ENCODE data around the gene ACO1. TPM values are rescaled to one million over a fixed set of nuclear protein-coding genes. Genes with fewer than 3 reads are reported as not detected.

The ACO1 gene
- total RNA-seq, 2 experiments from 2014 or later = 13.2 to 14.8 TPM

DNA sequence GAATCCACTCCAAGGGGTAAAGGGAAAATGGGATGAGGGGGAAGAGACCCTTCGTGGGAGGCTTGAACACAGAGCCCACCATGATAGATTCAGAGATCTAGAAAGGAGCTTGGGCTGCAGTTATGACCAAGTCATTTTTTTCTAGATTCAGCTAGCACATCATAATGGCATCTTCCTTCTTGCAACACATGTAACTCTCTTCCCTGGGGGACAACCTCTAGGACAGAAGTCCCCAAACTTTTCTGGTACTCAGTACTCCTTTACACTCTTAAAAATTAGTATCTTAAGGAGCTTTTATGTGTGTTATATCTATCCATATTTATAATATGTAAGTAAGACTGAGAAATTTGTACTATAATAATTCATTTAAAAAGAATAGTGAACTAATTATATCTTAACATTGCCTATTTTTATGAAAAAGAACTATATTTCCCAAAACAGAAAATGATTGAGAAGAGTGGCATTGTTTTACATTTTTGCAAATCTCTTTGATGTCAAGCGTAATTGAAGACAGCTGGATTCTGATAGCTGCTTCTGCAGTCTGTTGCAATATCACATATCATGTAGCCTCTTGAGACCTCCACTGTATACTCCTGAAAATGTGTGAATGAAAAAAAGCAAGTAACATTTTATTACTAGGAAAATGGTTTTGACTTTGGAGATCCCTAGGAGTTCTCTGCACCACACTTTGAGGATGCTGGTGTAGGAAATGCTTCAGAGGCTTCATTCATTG lies 875 bp downstream of the ACO1 start:
- H3K36me3 Mint-ChIP-seq (ENCODE audit: low read depth) = no peaks in the 10 kb centered on the region
- no peaks in the 10 kb centered on the region for H3K9me3 Mint-ChIP-seq
- H3K4me3 Mint-ChIP-seq = peak overlapping the region; percentile 79
- CTCF ChIA-PET = interaction anchor here (1.1 to 5.0 kb wide), 5 partner anchors 10 to 195 kb away, joined by 3 to 61 read pairs (median 14); partner anchors contain the start of genes NDUFB6 and RIGI
- intact Hi-C loops (cut with micrococcal nuclease) = loop anchor here (2.0 kb wide), 1 partner anchor 13 kb away; no protein-coding TSS in a partner anchor
- no peak for DNase-seq
- H3K27ac Mint-ChIP-seq = no peak overlapping the region
- peaks cover 16% of the 10 kb centered on the region for H3K4me1 Mint-ChIP-seq (ENCODE audit: low read depth)
- H3K27me3 Mint-ChIP-seq (ENCODE audit: low read depth) = no peaks in the 10 kb centered on the region

DNA sequence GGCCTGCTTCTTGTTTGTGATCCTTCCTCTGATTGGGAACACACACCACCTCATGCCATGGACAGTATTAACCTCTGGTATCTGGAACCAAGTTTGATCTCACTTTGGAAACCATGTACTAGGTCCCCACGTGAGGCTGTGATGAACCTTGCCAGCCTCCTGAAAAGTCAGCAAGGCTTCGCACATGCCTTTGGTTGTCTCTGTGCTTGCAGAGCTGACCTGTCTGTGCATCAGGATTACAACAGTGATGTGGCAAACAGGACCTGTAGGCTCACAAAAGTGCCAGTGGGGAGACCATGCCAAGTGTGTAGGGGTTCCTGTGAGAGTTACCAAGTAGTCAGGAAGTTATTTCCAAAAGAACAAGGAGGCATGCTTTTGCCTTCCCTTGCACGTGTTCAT lies 1.4 kb downstream of the ACO1 start:
- Mint-ChIP-seq H3K36me3 (ENCODE audit: low read depth) (no peaks in the 10 kb centered on the region), H3K27ac (no peak overlapping the region), H3K27me3 (ENCODE audit: low read depth) (no peaks in the 10 kb centered on the region), H3K9me3 (no peaks in the 10 kb centered on the region), H3K4me3 (no peak overlapping the region), H3K4me1 (ENCODE audit: low read depth) (peaks cover 16% of the 10 kb centered on the region)
- intact Hi-C loops (cut with micrococcal nuclease) = loop anchor here (2.0 kb wide), 1 partner anchor 13 kb away; no protein-coding TSS in a partner anchor
- CTCF ChIA-PET = interaction anchor here (4.4 to 5.0 kb wide), 2 partner anchors 187 to 194 kb away, joined by 40 to 61 read pairs; partner anchors contain the start of gene NDUFB6
- no peak for DNase-seq

DNA sequence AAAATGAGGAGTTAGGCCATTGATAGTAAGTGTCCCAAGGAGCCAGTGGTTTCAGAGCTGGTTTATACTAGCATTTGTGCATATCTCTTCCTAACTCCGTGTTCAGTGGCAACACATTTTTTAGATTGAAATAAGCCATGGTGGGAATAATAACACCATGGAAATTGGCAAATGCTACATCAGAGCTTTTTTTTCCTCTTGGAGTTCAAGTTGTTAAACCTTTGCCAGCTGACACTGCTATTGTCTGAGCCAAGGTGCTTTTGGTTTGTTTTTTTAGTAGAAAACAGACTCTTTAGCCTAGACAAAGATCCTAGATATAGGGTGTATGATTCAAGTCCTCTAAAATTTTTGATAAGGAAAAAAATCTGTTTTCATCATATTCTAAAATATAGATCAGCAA lies 2.8 kb downstream of the ACO1 start:
- Mint-ChIP-seq H3K36me3 (ENCODE audit: low read depth) (peaks cover 1% of the 10 kb centered on the region), H3K27me3 (ENCODE audit: low read depth) (no peaks in the 10 kb centered on the region), H3K9me3 (no peaks in the 10 kb centered on the region), H3K4me3 (no peak overlapping the region), H3K27ac (no peak overlapping the region), H3K4me1 (ENCODE audit: low read depth) (peaks cover 16% of the 10 kb centered on the region)
- CTCF ChIA-PET = interaction anchor here (1.0 to 3.9 kb wide), 2 partner anchors 8 to 192 kb away, joined by 4 to 22 read pairs; no protein-coding TSS in a partner anchor
- no peak for DNase-seq
- intact Hi-C loops (cut with micrococcal nuclease) = no loop called here

DNA sequence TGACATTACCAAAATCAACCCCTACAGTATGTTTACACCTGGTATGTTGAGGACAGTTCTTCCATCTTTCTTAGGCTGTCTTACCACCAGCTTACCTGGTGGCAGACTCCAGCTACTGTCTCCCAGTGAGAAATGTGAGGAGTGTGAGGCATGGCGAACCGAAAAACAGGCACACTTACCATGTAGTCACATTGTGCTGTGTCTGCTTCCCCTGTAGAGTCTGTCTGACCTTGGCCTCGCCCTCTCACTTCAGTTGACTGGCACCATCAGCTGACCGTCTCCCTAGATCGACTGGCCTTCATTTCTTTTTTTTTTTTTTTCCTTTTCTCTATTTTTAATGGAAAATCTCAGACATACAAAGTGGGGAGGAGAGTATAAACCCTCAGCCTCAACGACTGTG lies 4.9 kb downstream of the ACO1 start:
- no peak overlapping the region for H3K27ac Mint-ChIP-seq
- peaks cover 1% of the 10 kb centered on the region for H3K36me3 Mint-ChIP-seq (ENCODE audit: low read depth)
- no peak for DNase-seq
- intact Hi-C loops (cut with micrococcal nuclease) = no loop called here
- CTCF ChIA-PET = interaction anchor here (1.1 to 3.9 kb wide), 2 partner anchors 10 to 183 kb away, joined by 5 to 22 read pairs; partner anchors contain the start of gene NDUFB6
- no peaks in the 10 kb centered on the region for H3K27me3 Mint-ChIP-seq (ENCODE audit: low read depth)
- peaks cover 11% of the 10 kb centered on the region for H3K4me1 Mint-ChIP-seq (ENCODE audit: low read depth)
- no peaks in the 10 kb centered on the region for H3K9me3 Mint-ChIP-seq
- H3K4me3 Mint-ChIP-seq = no peak overlapping the region

DNA sequence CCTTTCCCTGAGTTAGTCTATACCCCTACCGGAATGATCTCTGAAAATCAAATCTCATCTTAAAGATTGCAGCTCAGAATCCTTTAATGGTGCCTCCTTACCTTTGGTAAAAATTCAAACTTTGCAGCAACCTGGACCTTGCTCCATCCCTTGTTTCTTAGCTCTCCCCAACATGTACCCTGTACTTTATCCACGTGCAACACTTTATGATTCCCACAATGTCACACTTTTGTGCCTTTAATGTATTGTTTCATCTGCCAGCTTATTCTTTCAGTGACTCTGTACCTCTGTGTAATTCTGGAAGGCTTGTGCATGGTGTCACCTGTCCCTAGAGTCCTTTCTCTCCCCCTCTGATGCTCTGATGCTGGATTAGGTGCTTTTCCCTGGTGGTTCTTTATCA lies 9.5 kb downstream of the ACO1 start:
- no peaks in the 10 kb centered on the region for H3K4me1 Mint-ChIP-seq (ENCODE audit: low read depth)
- intact Hi-C loops (cut with micrococcal nuclease) = no loop called here
- DNase-seq = no peak
- H3K27me3 Mint-ChIP-seq (ENCODE audit: low read depth) = no peaks in the 10 kb centered on the region
- H3K9me3 Mint-ChIP-seq = no peaks in the 10 kb centered on the region
- H3K36me3 Mint-ChIP-seq (ENCODE audit: low read depth) = peaks cover 1% of the 10 kb centered on the region
- CTCF ChIA-PET = interaction anchor here (2.5 kb wide), 1 partner anchor 15 kb away, joined by 9 read pairs; no protein-coding TSS in a partner anchor
- H3K27ac Mint-ChIP-seq = no peak overlapping the region
- H3K4me3 Mint-ChIP-seq = no peak overlapping the region

DNA sequence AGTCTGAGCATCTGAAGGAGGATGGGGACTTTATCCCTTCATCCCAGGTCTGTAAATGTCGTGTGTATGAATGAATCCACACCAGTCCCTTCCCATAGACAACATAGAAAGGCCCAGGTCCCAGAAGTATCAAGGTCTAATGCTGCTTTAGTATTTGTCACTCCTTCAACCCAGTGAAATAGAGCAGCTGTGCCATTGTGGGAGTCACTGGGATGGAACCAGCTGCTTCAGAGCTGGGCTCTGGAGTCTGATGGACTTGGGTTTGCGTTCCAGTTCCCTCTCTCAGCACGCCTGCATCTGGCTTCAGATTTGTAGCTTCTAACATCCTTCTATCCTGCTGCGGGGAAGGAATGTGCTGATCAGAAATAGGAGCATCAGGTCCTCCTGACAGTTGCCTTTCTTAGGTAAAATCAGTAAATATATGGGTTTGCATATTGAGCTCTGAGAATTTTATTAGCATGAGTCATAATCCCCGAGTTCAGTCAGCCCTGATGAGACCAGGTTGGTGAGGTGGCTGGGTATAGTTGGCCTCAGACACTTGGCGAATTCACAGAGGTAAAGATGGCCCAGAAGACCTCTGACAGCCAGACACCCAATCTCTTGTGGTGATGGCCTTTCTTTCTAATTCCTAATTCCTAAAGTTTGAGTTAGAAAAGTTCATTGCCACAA lies 10.1 kb downstream of the ACO1 start:
- no peak overlapping the region for H3K4me3 Mint-ChIP-seq
- H3K4me1 Mint-ChIP-seq (ENCODE audit: low read depth) = no peaks in the 10 kb centered on the region
- peaks cover 1% of the 10 kb centered on the region for H3K36me3 Mint-ChIP-seq (ENCODE audit: low read depth)
- CTCF ChIA-PET = interaction anchor here (2.5 kb wide), 1 partner anchor 16 kb away, joined by 9 read pairs; no protein-coding TSS in a partner anchor
- H3K27ac Mint-ChIP-seq = no peak overlapping the region
- H3K27me3 Mint-ChIP-seq (ENCODE audit: low read depth) = no peaks in the 10 kb centered on the region
- DNase-seq = no peak
- intact Hi-C loops (cut with micrococcal nuclease) = no loop called here
- no peaks in the 10 kb centered on the region for H3K9me3 Mint-ChIP-seq

DNA sequence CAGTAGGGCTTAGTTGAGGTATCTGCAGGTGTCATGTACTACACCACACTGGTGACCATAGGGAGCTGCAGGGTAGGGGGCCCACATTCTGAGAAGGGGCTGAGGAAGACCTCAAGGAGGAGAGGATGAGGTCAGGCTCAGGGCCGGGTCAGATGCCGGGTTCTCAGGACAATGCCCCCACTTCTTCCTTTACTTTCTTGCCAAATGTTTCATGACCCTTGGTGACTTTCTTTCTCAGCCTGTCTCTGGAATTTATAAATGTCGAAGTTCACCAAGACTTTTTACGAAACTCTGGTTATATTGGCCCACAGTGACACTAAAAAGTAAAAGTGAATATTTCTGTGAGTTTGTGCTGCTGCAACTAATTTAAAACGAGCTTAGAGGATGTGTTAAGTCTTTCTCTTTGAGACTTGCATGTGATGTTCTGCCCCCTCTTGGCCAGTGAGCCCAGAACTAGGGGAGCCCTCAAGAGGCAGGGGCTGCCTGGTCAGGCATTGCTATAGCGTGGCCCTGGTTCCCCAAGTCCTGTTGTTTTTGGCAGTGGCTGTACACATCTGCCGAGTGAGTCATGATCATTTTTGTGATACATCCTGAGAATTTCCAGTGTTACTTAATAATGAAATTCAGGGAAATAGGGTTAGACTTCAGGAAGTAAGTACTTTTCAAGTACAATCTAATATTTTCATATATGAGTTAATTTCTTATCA lies 11.2 kb downstream of the ACO1 start:
- Mint-ChIP-seq H3K36me3 (ENCODE audit: low read depth) (peaks cover 1% of the 10 kb centered on the region), H3K9me3 (no peaks in the 10 kb centered on the region), H3K27ac (no peak overlapping the region), H3K4me3 (no peak overlapping the region), H3K27me3 (ENCODE audit: low read depth) (no peaks in the 10 kb centered on the region), H3K4me1 (ENCODE audit: low read depth) (no peaks in the 10 kb centered on the region)
- intact Hi-C loops (cut with micrococcal nuclease) = no loop called here
- no peak for DNase-seq
- CTCF ChIA-PET = interaction anchor here (1.5 to 2.5 kb wide), 2 partner anchors 11 to 17 kb away, joined by 3 to 9 read pairs; partner anchors contain the start of gene ACO1

DNA sequence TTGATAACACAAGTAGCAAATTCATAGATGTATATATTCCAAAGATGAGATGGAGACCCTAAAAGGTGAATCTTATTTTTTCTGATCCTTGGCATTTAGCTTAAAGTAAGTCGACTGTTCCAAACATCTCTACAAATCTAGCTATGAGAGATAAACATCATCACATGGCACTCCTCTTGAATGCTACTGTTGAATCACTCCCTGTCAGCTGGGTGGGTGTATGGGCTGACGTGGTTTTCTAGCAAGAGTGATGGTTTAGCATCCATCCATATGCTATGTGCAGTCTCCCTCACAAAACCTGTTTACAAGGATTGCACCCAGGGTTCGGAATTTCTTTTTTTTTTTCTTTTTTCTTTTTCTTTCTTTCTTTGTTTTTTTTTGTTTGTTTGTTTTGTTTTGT lies 13.8 kb downstream of the ACO1 start:
- CTCF ChIA-PET = interaction anchor here (0.6 to 2.0 kb wide), 7 partner anchors 14 to 367 kb away, joined by 3 to 10 read pairs (median 4); partner anchors contain the start of gene ACO1

DNA sequence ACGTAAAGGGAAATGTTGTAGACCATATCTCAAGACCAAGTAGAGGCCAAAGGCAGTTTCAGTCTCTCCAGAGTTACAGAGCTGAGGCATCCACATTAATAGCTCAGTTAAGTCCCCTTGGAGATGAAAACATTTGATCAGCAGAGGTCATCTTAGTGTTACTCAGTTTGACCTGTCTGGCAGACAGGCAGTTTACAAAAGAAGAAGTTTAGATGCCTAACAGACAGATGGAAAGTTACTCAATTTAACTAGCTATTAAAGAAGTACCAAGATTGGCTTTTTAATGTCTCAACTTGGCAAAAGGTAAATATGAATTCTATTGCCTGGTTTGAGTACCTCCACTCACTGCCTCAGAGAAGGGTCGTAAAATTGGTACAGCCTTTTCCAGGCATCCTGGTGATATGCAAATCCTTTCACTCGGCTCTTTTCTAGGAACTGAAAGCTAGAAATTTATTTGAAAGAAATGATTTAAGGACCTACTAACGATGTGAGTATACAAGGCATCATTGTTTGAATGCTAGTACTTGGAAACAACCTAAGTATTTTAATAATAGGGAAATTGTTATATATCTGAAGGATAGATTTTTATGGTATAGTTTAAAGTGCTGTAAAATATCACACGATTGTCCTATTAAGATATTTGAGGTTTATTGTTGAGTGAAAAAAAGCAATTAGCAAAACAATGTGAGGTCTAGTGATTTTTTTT lies 14.8 kb downstream of the ACO1 start:
- H3K9me3 Mint-ChIP-seq = no peaks in the 10 kb centered on the region
- H3K36me3 Mint-ChIP-seq (ENCODE audit: low read depth) = peaks cover 4% of the 10 kb centered on the region
- H3K27ac Mint-ChIP-seq = no peak overlapping the region
- no peaks in the 10 kb centered on the region for H3K27me3 Mint-ChIP-seq (ENCODE audit: low read depth)
- H3K4me3 Mint-ChIP-seq = no peak overlapping the region
- intact Hi-C loops (cut with micrococcal nuclease) = loop anchor here (2.0 kb wide), 1 partner anchor 14 kb away; the partner anchor contains the start of gene ACO1
- no peak for DNase-seq
- CTCF ChIA-PET = interaction anchor here (0.7 to 2.0 kb wide), 3 partner anchors 22 to 181 kb away, joined by 3 to 4 read pairs (median 3); no protein-coding TSS in a partner anchor
- H3K4me1 Mint-ChIP-seq (ENCODE audit: low read depth) = peaks cover 6% of the 10 kb centered on the region

More for the DNA sequence above, 13.8 kb downstream of the ACO1 start:
- H3K4me1 Mint-ChIP-seq (ENCODE audit: low read depth) = no peaks in the 10 kb centered on the region
- H3K27me3 Mint-ChIP-seq (ENCODE audit: low read depth) = no peaks in the 10 kb centered on the region
- intact Hi-C loops (cut with micrococcal nuclease) = loop anchor here (2.0 kb wide), 1 partner anchor 13 kb away; the partner anchor contains the start of gene ACO1
- H3K9me3 Mint-ChIP-seq = no peaks in the 10 kb centered on the region
- H3K36me3 Mint-ChIP-seq (ENCODE audit: low read depth) = no peaks in the 10 kb centered on the region
- no peak overlapping the region for H3K27ac Mint-ChIP-seq
- no peak overlapping the region for H3K4me3 Mint-ChIP-seq
- DNase-seq = no peak

DNA sequence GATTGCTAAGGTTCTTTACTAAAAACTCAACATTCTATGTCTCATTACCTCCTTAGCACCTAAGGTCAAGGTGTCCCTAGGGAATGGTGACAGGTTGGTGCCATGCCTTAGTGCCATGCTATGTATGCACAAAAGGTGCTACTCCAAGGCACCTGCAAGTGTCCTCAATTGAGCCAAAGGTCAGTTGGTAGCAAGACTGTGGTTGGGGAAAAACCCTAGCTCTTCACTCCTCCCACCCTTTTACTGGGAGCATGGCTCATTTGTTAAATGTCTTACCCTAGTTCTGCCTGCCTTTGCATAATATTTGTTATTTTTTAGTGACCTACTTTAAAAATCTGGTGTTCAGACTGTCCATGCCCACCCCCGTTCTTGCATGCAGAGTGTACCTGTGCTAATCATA lies 17.0 kb downstream of the ACO1 start:
- DNase-seq = no peak
- CTCF ChIA-PET = interaction anchor here (0.9 to 1.5 kb wide), 3 partner anchors 21 to 178 kb away, joined by 3 to 4 read pairs (median 3); no protein-coding TSS in a partner anchor
- Mint-ChIP-seq H3K9me3 (no peaks in the 10 kb centered on the region), H3K27me3 (ENCODE audit: low read depth) (no peaks in the 10 kb centered on the region), H3K36me3 (ENCODE audit: low read depth) (peaks cover 13% of the 10 kb centered on the region), H3K4me1 (ENCODE audit: low read depth) (peaks cover 6% of the 10 kb centered on the region), H3K27ac (no peak overlapping the region), H3K4me3 (no peak overlapping the region)
- intact Hi-C loops (cut with micrococcal nuclease) = no loop called here

DNA sequence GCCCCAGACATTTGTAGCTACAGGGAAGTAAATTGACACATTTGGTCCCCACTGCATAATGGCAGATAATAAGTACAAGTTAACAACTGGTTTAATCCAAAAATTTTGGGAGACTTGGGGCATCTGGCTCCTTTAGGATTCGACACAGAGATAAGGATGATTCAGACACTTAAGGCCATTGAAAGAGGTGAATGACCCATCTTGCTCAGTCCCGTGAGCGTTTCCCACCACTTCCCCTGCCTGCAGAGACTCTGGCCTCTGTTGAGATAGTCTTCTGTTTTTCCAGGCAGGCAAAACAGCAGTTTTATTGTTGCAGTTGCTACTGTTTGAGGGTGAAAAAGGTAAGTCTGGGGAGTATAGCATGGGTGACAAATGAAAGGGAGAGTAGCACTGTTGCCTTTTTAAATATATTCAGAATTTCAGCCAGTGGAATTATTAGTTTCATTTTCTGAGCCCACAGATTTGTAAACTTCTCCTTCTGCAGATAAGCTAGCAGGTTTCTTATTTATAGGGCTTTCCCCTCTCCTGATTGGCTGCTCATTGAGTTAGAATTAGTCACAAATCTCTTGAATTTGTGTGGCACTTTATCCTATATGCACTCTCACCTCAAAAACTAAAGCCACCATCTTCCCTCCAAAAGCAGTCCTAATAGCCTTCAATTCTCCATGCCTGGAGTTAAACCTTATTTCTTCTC lies 19.3 kb downstream of the ACO1 start:
- Mint-ChIP-seq H3K4me3 (no peak overlapping the region), H3K36me3 (ENCODE audit: low read depth) (peaks cover 24% of the 10 kb centered on the region), H3K27me3 (ENCODE audit: low read depth) (no peaks in the 10 kb centered on the region), H3K9me3 (no peaks in the 10 kb centered on the region), H3K4me1 (ENCODE audit: low read depth) (peaks cover 6% of the 10 kb centered on the region), H3K27ac (no peak overlapping the region)
- CTCF ChIA-PET = interaction anchor here (1.0 kb wide), 1 partner anchor 25 kb away, joined by 3 read pairs; no protein-coding TSS in a partner anchor
- intact Hi-C loops (cut with micrococcal nuclease) = no loop called here
- no peak for DNase-seq
